Thoracic aorta (tissue), 2 donors: Measurements from ENCODE around the gene KDM1B. TPM values are rescaled to one million over a fixed set of nuclear protein-coding genes. Genes with fewer than 3 reads are reported as not detected.

Experiments used
- ATAC-seq: fragments of 150-250 bp; one replicate; pipeline ENCODE4 v1.8.0; 2017; ENCODE audit warnings: low read depth; ENCODE audit not compliant: insufficient number of reproducible peaks, low FRiP score
- DNase-seq: peaks from one replicate; pipeline ENCODE4 v3.0.0-alpha.2; 2020; ENCODE audit warnings: low spot score
- H3K27ac ChIP-seq, 2 donors: fragments of 200-600 bp; sonication (generic); 1 replicate in 1 of 2; 2 replicates in 1 of 2; pipeline ENCODE4 v1.5.1; 2016; ENCODE audit warnings: mild to moderate bottlenecking in 2 of 2, moderate library complexity in 2 of 2
- H3K27me3 ChIP-seq: fragments of 200-600 bp; sonication (generic); replicated peaks from 2 replicates; pipeline ENCODE4 v1.6.0; 2016; ENCODE audit warnings: mild to moderate bottlenecking; ENCODE audit not compliant: insufficient read depth
- H3K36me3 ChIP-seq: fragments of 200-600 bp; sonication (generic); one replicate; pipeline ENCODE4 v1.5.1; 2016
- H3K4me1 ChIP-seq, 2 donors: fragments of 200-600 bp; sonication (generic); 1 replicate in 1 of 2; 2 replicates in 1 of 2; pipeline versions ENCODE4 v1.5.1 to v1.6.0; 2016; ENCODE audit warnings: low read depth in 2 of 2, mild to moderate bottlenecking in 1 of 2; ENCODE audit not compliant: control insufficient read depth in 1 of 2
- H3K4me3 ChIP-seq: fragments of 200-600 bp; sonication (generic); 2 replicates; pipeline ENCODE4 v1.5.1; 2016; ENCODE audit warnings: mild to moderate bottlenecking
- H3K9me3 ChIP-seq: fragments of 200-600 bp; sonication (generic); 2 replicates; pipeline ENCODE4 v1.5.1; 2016
- CTCF ChIP-seq: fragments of 200-600 bp; sonication (generic); IDR thresholded peaks from one replicate; pipeline ENCODE4 v1.5.1; 2019; ENCODE audit warnings: antibody characterized with exemption
- total RNA-seq, 2 donors: library from RNA; depleted of rRNA; stranded (reverse); fragments of >200 nt; gene quantifications; one replicate each; pipeline versions ENCODE4 v1.1.0 to v1.2.3, GENCODE V29; 2016

KDM1B gene
- 10 to 100 TPM; 10.3 TPM for total RNA-seq

GRCh38 chr6:18155150-18155863, at the start of gene KDM1B:
TSS of gene KDM1B (plus strand) at chr6:18155422. CDS start at chr6:18159896, 4,474 bp downstream.
- peak; percentile 79 for ATAC-seq

GRCh38 chr6:18107061-18107460, 48.2 kb upstream of the KDM1B start:
- no peak overlapping the region for H3K27ac ChIP-seq
- H3K4me3 ChIP-seq: no peak overlapping the region
- no peaks in the 10 kb centered on the region for H3K27me3 ChIP-seq
- H3K9me3 ChIP-seq: peaks cover 6% of the 10 kb centered on the region
- DNase-seq: no peak
- TF ChIP-seq CTCF: no peak
- H3K36me3 ChIP-seq: no peaks in the 10 kb centered on the region
- no peak for ATAC-seq
- peaks cover 0 to 13% of the 10 kb centered on the region in 2 donors for H3K4me1 ChIP-seq

More at GRCh38 chr6:18155150-18155863, at the start of gene KDM1B:
- Histone ChIP-seq H3K27me3 (no peaks in the 10 kb centered on the region), H3K4me3 (peak within 1 kb of the TSS; percentile 99), H3K36me3 (no peaks in the 10 kb centered on the region), H3K9me3 (no peaks in the 10 kb centered on the region), H3K27ac (peak within 1 kb of the TSS; percentile 76 to 83), H3K4me1 (peaks cover 16 to 22% of the 10 kb centered on the region in 2 donors)
- TF ChIP-seq CTCF: no peak
- peak; percentile 95 for DNase-seq

- Histone ChIP-seq H3K27me3 (no peaks in the 10 kb centered on the region), H3K4me3 (no peak overlapping the region), H3K36me3 (no peaks in the 10 kb centered on the region), H3K27ac (no peak overlapping the region), H3K9me3 (peaks cover 6% of the 10 kb centered on the region), H3K4me1 (no peaks in the 10 kb centered on the region)
- DNase-seq (no peak), ATAC-seq (no peak)
- no peak for TF ChIP-seq CTCF
These were observed 45.1 kb upstream of the KDM1B start for GRCh38 chr6:18110162-18110561.

GRCh38 chr6:18115356-18115755, 39.9 kb upstream of the KDM1B start:
- TF ChIP-seq CTCF: no peak
- Histone ChIP-seq H3K36me3 (no peaks in the 10 kb centered on the region), H3K4me1 (no peaks in the 10 kb centered on the region), H3K27ac (no peak overlapping the region), H3K4me3 (no peak overlapping the region), H3K27me3 (no peaks in the 10 kb centered on the region), H3K9me3 (no peaks in the 10 kb centered on the region)
- ATAC-seq (no peak), DNase-seq (no peak)

- ATAC-seq (no peak), DNase-seq (no peak)
- H3K4me3 ChIP-seq: no peak overlapping the region
- peaks cover 2 to 6% of the 10 kb centered on the region in 2 donors for H3K4me1 ChIP-seq
- no peaks in the 10 kb centered on the region for H3K36me3 ChIP-seq
- TF ChIP-seq CTCF: no peak
- H3K9me3 ChIP-seq: no peaks in the 10 kb centered on the region
- H3K27ac ChIP-seq: no peak overlapping the region
- no peaks in the 10 kb centered on the region for H3K27me3 ChIP-seq
These were observed 38.1 kb upstream of the KDM1B start for GRCh38 chr6:18117136-18117535.
